ENCODE data around the gene SLC2A2.

- TF ChIP-seq CTCF (IDR thresholded peaks at IDR 0.05): no peak
- TF ChIP-seq POLR2A (IDR thresholded peaks at IDR 0.05): no peak
- TF ChIP-seq EP300 (IDR thresholded peaks at IDR 0.05): no peak
- TF ChIP-seq POLR2AphosphoS5 (IDR thresholded peaks at IDR 0.05): no peak
Measured at GRCh38 chr3:171054921-171055320, 28.4 kb upstream of the SLC2A2 start.

Data from suprapubic skin (tissue), 4 donors.